Endothelial cell of umbilical vein (primary cell): Measurements from ENCODE around the gene BTBD2. TPM values are rescaled to one million over a fixed set of nuclear protein-coding genes. Genes with fewer than 3 reads are reported as not detected.

ENCODE experiments used
- BruUV-seq: library from RNA; stranded (reverse); fragments of 400-500 nt; replicated peaks from 2 replicates; lab custom pipeline; 2021; lab: Mats Ljungman, UMichigan
- CTCF ChIA-PET: fragments of 300-600, 350-600 bp; sonication (Branson Sonifier 250); formaldehyde crosslinking; loops from one replicate; lab custom pipeline; 2021; ENCODE audit warnings: antibody characterized with exemption, inconsistent platforms; lab: Charles Lee
- POLR2A ChIA-PET: fragments of 300-600, 350-600 bp; sonication (Branson Sonifier 250); formaldehyde crosslinking; loops from one replicate; lab custom pipeline; 2021; ENCODE audit warnings: antibody characterized with exemption, inconsistent platforms; lab: Charles Lee
- DNase-seq: peaks from one replicate; pipeline ENCODE4 v3.0.0-alpha.2; 2011; ENCODE audit warnings: low read depth, low spot score
- FAIRE-seq: peaks from 2 replicates; lab custom pipeline; 2011; peaks lifted over from hg19 to GRCh38; lab: Jason Lieb, UNC
- H2AFZ ChIP-seq: 2 replicates; pipeline ENCODE4 v1.6.0; 2012; ENCODE audit warnings: low read depth, low read length, control low read depth, inconsistent platforms
- H3K27ac ChIP-seq: 2 replicates; pipeline ENCODE4 v1.5.1; 2011; ENCODE audit warnings: low read depth, mild to moderate bottlenecking, control low read depth, low read length, moderate library complexity; ENCODE audit not compliant: insufficient read depth
- H3K27me3 ChIP-seq, 2 experiments: 2 replicates each; pipeline versions ENCODE4 v1.6.0 to v1.6.1; 2011; ENCODE audit warnings: low read length in 2 of 2, mixed read lengths in 1 of 2; ENCODE audit not compliant: control insufficient read depth in 2 of 2, insufficient read depth in 2 of 2
- H3K36me3 ChIP-seq, 2 experiments: 2 replicates in 1 of 2; 3 replicates in 1 of 2; pipeline ENCODE4 v1.5.1; 2011; ENCODE audit warnings: low read length in 2 of 2, mild to moderate bottlenecking in 1 of 2, moderate library complexity in 1 of 2; ENCODE audit not compliant: control insufficient read depth in 2 of 2, insufficient read depth in 2 of 2; ENCODE audit errors: extremely low read depth in 1 of 2
- H3K4me1 ChIP-seq: 3 replicates; pipeline ENCODE4 v1.5.1; 2011; ENCODE audit warnings: mild to moderate bottlenecking, low read length; ENCODE audit not compliant: control insufficient read depth, insufficient read depth; ENCODE audit errors: extremely low read depth
- H3K4me2 ChIP-seq: 2 replicates; pipeline ENCODE4 v1.6.1; 2011; ENCODE audit warnings: low read length, control low read depth, mixed read lengths; ENCODE audit not compliant: insufficient read depth
- H3K4me3 ChIP-seq, 3 experiments: fragments of 200-600 bp in 1 of 3; sonication (generic), shearing (Covaris generic) in 1 of 3; replicated peaks in 1 of 3; 2 replicates each; pipeline ENCODE4 v1.5.1; 2011 to 2016; ENCODE audit warnings: control low read depth in 3 of 3, low read length in 3 of 3, mild to moderate bottlenecking in 2 of 3, inconsistent platforms in 1 of 3, low read depth in 1 of 3, moderate library complexity in 1 of 3; ENCODE audit not compliant: insufficient read depth in 1 of 3
- H3K79me2 ChIP-seq: 2 replicates; pipeline ENCODE4 v1.6.0; 2012; ENCODE audit warnings: low read length, inconsistent platforms; ENCODE audit not compliant: control insufficient read depth, insufficient read depth
- H3K9ac ChIP-seq: replicated peaks from 2 replicates; pipeline ENCODE3; 2011; ENCODE audit warnings: low read length, control low read depth; ENCODE audit not compliant: insufficient read depth; ENCODE audit errors: extremely low read depth
- H3K9me1 ChIP-seq: replicated peaks from 3 replicates; pipeline ENCODE4 v1.6.0; 2011; ENCODE audit warnings: mild to moderate bottlenecking, low read length; ENCODE audit not compliant: control insufficient read depth, insufficient read depth; ENCODE audit errors: extremely low read depth
- H3K9me3 ChIP-seq: replicated peaks from 2 replicates; pipeline ENCODE4 v1.5.1; 2012; ENCODE audit warnings: low read length, inconsistent platforms; ENCODE audit not compliant: control insufficient read depth, insufficient read depth
- H4K20me1 ChIP-seq: replicated peaks from 2 replicates; pipeline ENCODE3; 2011; ENCODE audit warnings: mild to moderate bottlenecking, low read length; ENCODE audit not compliant: control insufficient read depth, insufficient read depth; ENCODE audit errors: extremely low read depth
- FOS ChIP-seq: IDR thresholded peaks from 2 replicates; pipeline ENCODE4 v1.6.1; 2011; ENCODE audit warnings: mild to moderate bottlenecking, low read length, moderate library complexity, borderline replicate concordance; ENCODE audit not compliant: insufficient read depth
- JUN ChIP-seq: IDR thresholded peaks from 2 replicates; pipeline ENCODE4 v1.6.1; 2011; ENCODE audit warnings: borderline replicate concordance, low read depth; ENCODE audit not compliant: insufficient read length, insufficient read depth
- MYC ChIP-seq: IDR thresholded peaks from one replicate; pipeline ENCODE4 v1.6.1; 2011; ENCODE audit warnings: mild to moderate bottlenecking, low read depth, low read length
- POLR2AphosphoS5 ChIP-seq: IDR thresholded peaks from 2 replicates; pipeline ENCODE4 v1.6.1; 2012; ENCODE audit warnings: low read depth, mild to moderate bottlenecking, control low read depth, low read length, moderate library complexity; ENCODE audit not compliant: insufficient read depth
- dilution Hi-C: fragments of 300-500 bp; cut with MboI; formaldehyde crosslinking; loops from one replicate; pipeline ENCODE4 v1.15.0; 2019; ENCODE audit warnings: low sequenced_read_pairs; ENCODE audit not compliant: extremely low pct_ligation_motif_present
- intact Hi-C: fragments of 100-400 bp; cut with micrococcal nuclease; formaldehyde crosslinking; loops from one replicate; pipeline ENCODE4 v1.10.0; 2022
- polyA plus RNA-seq, 4 experiments: library from polyadenylated mRNA; depleted of rRNA in 3 of 4; stranded (reverse) in 3 of 4; unstranded in 1 of 4; fragments of >200 nt; gene quantifications; 2 replicates each; pipeline versions ENCODE4 v1.2.1 to v1.2.3, GENCODE V29; 2011 to 2012; ENCODE audit warnings: missing spikeins in 1 of 4
- total RNA-seq: library from RNA; stranded (reverse); gene quantifications from 2 replicates; pipeline ENCODE4 v1.2.3, GENCODE V29; 2021
- TF ChIP-seq, protein P1 (sequence below): IDR thresholded peaks from 2 replicates; pipeline ENCODE4 v1.6.1; 2011; ENCODE audit not compliant: insufficient read depth, insufficient read length
- TF ChIP-seq, protein P2 (sequence below), 2 donors: IDR thresholded peaks; 1 replicate in 1 of 2; 2 replicates in 1 of 2; pipeline ENCODE4 v1.5.1; 2011; ENCODE audit warnings: low read length in 2 of 2, mild to moderate bottlenecking in 2 of 2, moderate library complexity in 2 of 2, control low read depth in 1 of 2, inconsistent platforms in 1 of 2, low read depth in 1 of 2; ENCODE audit not compliant: insufficient read depth in 1 of 2; ENCODE audit errors: extremely low read depth in 1 of 2

BTBD2 gene
- total and polyA plus RNA-seq, 2 donors (not counting 3 experiments of a cell fraction or from before 2014, with no cell fraction given), result 59.2 to 78.2 TPM

DNA sequence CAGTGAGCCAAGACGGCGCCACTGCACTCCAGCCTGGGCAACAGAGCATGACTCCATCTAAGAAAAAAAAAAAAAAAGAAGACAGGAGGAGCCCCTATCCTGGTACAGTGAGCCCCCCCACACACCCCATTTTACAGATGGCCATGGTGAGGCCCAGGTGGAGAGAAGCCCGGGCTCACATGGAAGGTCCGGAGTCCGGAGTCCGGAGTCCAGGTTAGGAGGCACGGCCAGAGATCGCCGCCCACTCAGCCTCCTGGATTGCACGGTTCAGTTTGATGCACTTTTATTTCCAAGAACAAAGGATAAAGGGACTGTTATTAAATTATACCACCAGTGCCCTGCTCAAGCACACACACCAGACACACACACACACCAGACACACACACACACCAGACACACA, 11.3 kb upstream of the BTBD2 start:
- POLR2A ChIA-PET, result no interaction called here
- dilution Hi-C loops, result no loop called here

More for the DNA sequence above, 11.3 kb upstream of the BTBD2 start:
- H2AFZ ChIP-seq, result no peak overlapping the region
- H3K9me1 ChIP-seq, result no peaks in the 10 kb centered on the region
- H4K20me1 ChIP-seq, result no peaks in the 10 kb centered on the region
- DNase-seq (no peak), FAIRE-seq (no peak)
- CTCF ChIA-PET, result interaction anchor here (1.1 to 1.3 kb wide), 2 partner anchors 43 kb away, joined by 3 to 8 read pairs; no protein-coding TSS in a partner anchor
- no peak overlapping the region for H3K4me2 ChIP-seq
- intact Hi-C loops, result no loop called here
- no peaks in the 10 kb centered on the region for H3K9me3 ChIP-seq
- H3K4me3 ChIP-seq, result no peak overlapping the region
- TF ChIP-seq JUN (no peak), MYC (no peak), FOS (no peak), POLR2AphosphoS5 (no peak)
- TF ChIP-seq, protein P1, sequence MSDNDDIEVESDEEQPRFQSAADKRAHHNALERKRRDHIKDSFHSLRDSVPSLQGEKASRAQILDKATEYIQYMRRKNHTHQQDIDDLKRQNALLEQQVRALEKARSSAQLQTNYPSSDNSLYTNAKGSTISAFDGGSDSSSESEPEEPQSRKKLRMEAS, result no peak
- TF ChIP-seq, protein P2, sequence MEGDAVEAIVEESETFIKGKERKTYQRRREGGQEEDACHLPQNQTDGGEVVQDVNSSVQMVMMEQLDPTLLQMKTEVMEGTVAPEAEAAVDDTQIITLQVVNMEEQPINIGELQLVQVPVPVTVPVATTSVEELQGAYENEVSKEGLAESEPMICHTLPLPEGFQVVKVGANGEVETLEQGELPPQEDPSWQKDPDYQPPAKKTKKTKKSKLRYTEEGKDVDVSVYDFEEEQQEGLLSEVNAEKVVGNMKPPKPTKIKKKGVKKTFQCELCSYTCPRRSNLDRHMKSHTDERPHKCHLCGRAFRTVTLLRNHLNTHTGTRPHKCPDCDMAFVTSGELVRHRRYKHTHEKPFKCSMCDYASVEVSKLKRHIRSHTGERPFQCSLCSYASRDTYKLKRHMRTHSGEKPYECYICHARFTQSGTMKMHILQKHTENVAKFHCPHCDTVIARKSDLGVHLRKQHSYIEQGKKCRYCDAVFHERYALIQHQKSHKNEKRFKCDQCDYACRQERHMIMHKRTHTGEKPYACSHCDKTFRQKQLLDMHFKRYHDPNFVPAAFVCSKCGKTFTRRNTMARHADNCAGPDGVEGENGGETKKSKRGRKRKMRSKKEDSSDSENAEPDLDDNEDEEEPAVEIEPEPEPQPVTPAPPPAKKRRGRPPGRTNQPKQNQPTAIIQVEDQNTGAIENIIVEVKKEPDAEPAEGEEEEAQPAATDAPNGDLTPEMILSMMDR (IDR thresholded peaks at IDR 0.05; ENCODE audit: extremely low read depth in 1 of 2, insufficient read depth in 1 of 2, low read depth in 1 of 2, low read length in 2 of 2), result no peak
- H3K36me3 ChIP-seq, result no peaks in the 10 kb centered on the region
- no peak overlapping the region for H3K9ac ChIP-seq
- no peak overlapping the region for H3K27ac ChIP-seq
- no peaks in the 10 kb centered on the region for H3K27me3 ChIP-seq
- peaks cover 8% of the 10 kb centered on the region for H3K4me1 ChIP-seq
- H3K79me2 ChIP-seq, result no peaks in the 10 kb centered on the region
- no TSS peak for BruUV-seq
